GM12864 (cell line): Measurements from ENCODE around the gene CFH.
"Not testable (repeated sequence)": the region's sequence is repeated elsewhere in the genome, so short reads cannot be mapped to it uniquely, and the experiment has no call there.

ENCODE experiments used
- DNase-seq: peaks from one replicate; pipeline ENCODE4 v3.0.0-alpha.2; 2011; ENCODE audit warnings: low read depth
- H3K4me3 ChIP-seq: 2 replicates; pipeline ENCODE4 v1.5.1; 2011; ENCODE audit warnings: mild to moderate bottlenecking, low read depth, low read length, control low read depth
- CTCF ChIP-seq: IDR thresholded peaks from 2 replicates; pipeline ENCODE4 v1.5.1; 2011; ENCODE audit warnings: low read depth, mild to moderate bottlenecking, moderate library complexity, low read length, control low read depth, inconsistent platforms; ENCODE audit errors: missing control alignments

CFH gene

GRCh38 chr1:196734006-196734405, 82.2 kb downstream of the CFH start:
- H3K4me3 ChIP-seq = no peak overlapping the region
- DNase-seq = no peak
- no peak for TF ChIP-seq CTCF

GRCh38 chr1:196734460-196734859, 82.6 kb downstream of the CFH start:
- TF ChIP-seq CTCF = no peak
- H3K4me3 ChIP-seq = no peak overlapping the region
- no peak for DNase-seq

GRCh38 chr1:196738730-196739129, 86.9 kb downstream of the CFH start:
- no peak overlapping the region for H3K4me3 ChIP-seq
- no peak for TF ChIP-seq CTCF
- DNase-seq = no peak

GRCh38 chr1:196743244-196743643, 91.4 kb downstream of the CFH start:
- not testable (repeated sequence) for H3K4me3 ChIP-seq, DNase-seq

- not testable (repeated sequence) for DNase-seq, H3K4me3 ChIP-seq
These were observed 113.3 kb downstream of the CFH start for GRCh38 chr1:196765019-196765740.

GRCh38 chr1:196769823-196770222, 118.0 kb downstream of the CFH start:
- not testable (repeated sequence) for H3K4me3 ChIP-seq, DNase-seq

GRCh38 chr1:196773713-196774112, 121.9 kb downstream of the CFH start:
- DNase-seq = no peak
- TF ChIP-seq CTCF = no peak
- H3K4me3 ChIP-seq = no peak overlapping the region

GRCh38 chr1:196774175-196774574, 122.3 kb downstream of the CFH start:
- no peak for DNase-seq
- no peak for TF ChIP-seq CTCF
- no peak overlapping the region for H3K4me3 ChIP-seq

GRCh38 chr1:196774603-196775002, 122.8 kb downstream of the CFH start, which contains the start of gene CFHR3:
TSS of gene CFHR3 (plus strand) at chr1:196774840. CDS start at chr1:196774887, 47 bp downstream.
- TF ChIP-seq CTCF = no peak
- DNase-seq = no peak
- no peak within 1 kb of the TSS for H3K4me3 ChIP-seq
